Activated naive CD4-positive, alpha-beta T cell treated with anti-CD3 and anti-CD28 coated beads, Interleukin-2, amount 10 ng/mL, durations not matched to agents 7 days and 5 days (primary cell): ENCODE data around the gene ASB2.
A peak's percentile ranks its signal among the peaks of the same experiment; 100 is the strongest.

Experiments used
- CTCF ChIA-PET: fragments of 350-600 bp; sonication (Branson Sonifier 250); formaldehyde crosslinking; loops from one replicate; lab custom pipeline; 2021; ENCODE audit warnings: antibody characterized with exemption; lab: Charles Lee
- DNase-seq: peaks from one replicate; pipeline ENCODE4 v3.0.0-alpha.2; 2020
- H3K27ac Mint-ChIP-seq: one replicate; pipeline ENCODE4 v1.8.0; 2021; ENCODE audit warnings: mild to moderate bottlenecking, moderate library complexity, mixed read lengths
- H3K27me3 Mint-ChIP-seq: one replicate; pipeline ENCODE4 v1.8.0; 2021; ENCODE audit warnings: mild to moderate bottlenecking, mixed read lengths
- H3K36me3 Mint-ChIP-seq: one replicate; pipeline ENCODE4 v1.8.0; 2021; ENCODE audit warnings: mixed read lengths
- H3K4me1 Mint-ChIP-seq: one replicate; pipeline ENCODE4 v1.8.0; 2021; ENCODE audit warnings: mixed read lengths
- H3K4me3 Mint-ChIP-seq: one replicate; pipeline ENCODE4 v1.8.0; 2021; ENCODE audit warnings: mild to moderate bottlenecking, moderate library complexity, mixed read lengths
- H3K9me3 Mint-ChIP-seq: one replicate; pipeline ENCODE4 v1.8.0; 2021; ENCODE audit warnings: mixed read lengths

The ASB2 gene

GRCh38 chr14:93893661-93894261, 82.6 kb downstream of the ASB2 start:
- Mint-ChIP-seq H3K9me3 (no peaks in the 10 kb centered on the region), H3K4me3 (no peak overlapping the region), H3K27me3 (peaks cover 43% of the 10 kb centered on the region), H3K36me3 (no peaks in the 10 kb centered on the region), H3K27ac (no peak overlapping the region), H3K4me1 (no peaks in the 10 kb centered on the region)
- CTCF ChIA-PET: interaction anchor here (0.8 to 1.1 kb wide), 2 partner anchors 181 to 239 kb away, joined by 3 to 6 read pairs; no protein-coding TSS in a partner anchor
- DNase-seq: no peak

GRCh38 chr14:93892923-93893558, 83.3 kb downstream of the ASB2 start:
- H3K4me1 Mint-ChIP-seq: no peaks in the 10 kb centered on the region
- H3K4me3 Mint-ChIP-seq: no peak overlapping the region
- CTCF ChIA-PET: interaction anchor here (0.8 to 1.1 kb wide), 2 partner anchors 180 to 238 kb away, joined by 3 to 6 read pairs; no protein-coding TSS in a partner anchor
- no peaks in the 10 kb centered on the region for H3K9me3 Mint-ChIP-seq
- peak; percentile 78 for DNase-seq
- no peaks in the 10 kb centered on the region for H3K36me3 Mint-ChIP-seq
- H3K27ac Mint-ChIP-seq: no peak overlapping the region
- peaks cover 50% of the 10 kb centered on the region for H3K27me3 Mint-ChIP-seq

GRCh38 chr14:93892505-93892839, 83.9 kb downstream of the ASB2 start:
- CTCF ChIA-PET: no interaction called here
- Mint-ChIP-seq H3K9me3 (no peaks in the 10 kb centered on the region), H3K36me3 (no peaks in the 10 kb centered on the region), H3K27ac (no peak overlapping the region), H3K27me3 (peaks cover 48% of the 10 kb centered on the region), H3K4me1 (no peaks in the 10 kb centered on the region), H3K4me3 (no peak overlapping the region)
- DNase-seq: no peak

GRCh38 chr14:93891756-93892504, 84.4 kb downstream of the ASB2 start:
- H3K27ac Mint-ChIP-seq: peak overlapping the region; percentile 25
- peaks cover 48% of the 10 kb centered on the region for H3K27me3 Mint-ChIP-seq
- no peak for DNase-seq
- CTCF ChIA-PET: no interaction called here
- H3K4me1 Mint-ChIP-seq: no peaks in the 10 kb centered on the region
- no peaks in the 10 kb centered on the region for H3K9me3 Mint-ChIP-seq
- H3K4me3 Mint-ChIP-seq: no peak overlapping the region
- no peaks in the 10 kb centered on the region for H3K36me3 Mint-ChIP-seq

GRCh38 chr14:93889739-93890483, 86.5 kb downstream of the ASB2 start:
- no peak for DNase-seq
- Mint-ChIP-seq H3K4me1 (peaks cover 2% of the 10 kb centered on the region), H3K27ac (no peak overlapping the region), H3K36me3 (no peaks in the 10 kb centered on the region), H3K4me3 (no peak overlapping the region), H3K27me3 (peaks cover 50% of the 10 kb centered on the region), H3K9me3 (peaks cover 2% of the 10 kb centered on the region)
- CTCF ChIA-PET: interaction anchor here (0.7 to 1.1 kb wide), 3 partner anchors 17 to 242 kb away, joined by 3 read pairs; no protein-coding TSS in a partner anchor

GRCh38 chr14:93888995-93889394, 87.4 kb downstream of the ASB2 start:
- H3K9me3 Mint-ChIP-seq: peaks cover 3% of the 10 kb centered on the region
- H3K27ac Mint-ChIP-seq: no peak overlapping the region
- no peak for DNase-seq
- H3K27me3 Mint-ChIP-seq: peaks cover 54% of the 10 kb centered on the region
- H3K36me3 Mint-ChIP-seq: no peaks in the 10 kb centered on the region
- no peak overlapping the region for H3K4me3 Mint-ChIP-seq
- CTCF ChIA-PET: interaction anchor here (1.1 kb wide), 1 partner anchor 18 kb away, joined by 3 read pairs; no protein-coding TSS in a partner anchor
- H3K4me1 Mint-ChIP-seq: peaks cover 6% of the 10 kb centered on the region

- Mint-ChIP-seq H3K36me3 (no peaks in the 10 kb centered on the region), H3K4me1 (peaks cover 6% of the 10 kb centered on the region), H3K9me3 (peaks cover 9% of the 10 kb centered on the region), H3K27me3 (peaks cover 36% of the 10 kb centered on the region), H3K4me3 (no peak overlapping the region), H3K27ac (peak overlapping the region; percentile 26)
- no peak for DNase-seq
- CTCF ChIA-PET: interaction anchor here (0.8 to 1.3 kb wide), 2 partner anchors 55 to 229 kb away, joined by 3 to 4 read pairs; no protein-coding TSS in a partner anchor
These were observed 91.4 kb downstream of the ASB2 start for GRCh38 chr14:93884950-93885349.
